Mammary epithelial cell (primary cell): ENCODE measurements around the gene TBC1D16.

ENCODE experiments used
- CTCF ChIP-seq, 2 donors: IDR thresholded peaks in 1 of 2; conservative IDR thresholded peaks in 1 of 2; 2 replicates each; pipeline ENCODE4 v1.5.1; 2011 to 2012; ENCODE audit warnings: inconsistent platforms in 2 of 2, low read length in 2 of 2, mild to moderate bottlenecking in 2 of 2, control low read depth in 1 of 2, low read depth in 1 of 2; ENCODE audit not compliant: insufficient read depth in 1 of 2; ENCODE audit errors: extremely low read depth in 1 of 2
- EZH2 ChIP-seq: IDR thresholded peaks from 2 replicates; pipeline ENCODE4 v1.6.1; 2012; ENCODE audit warnings: low read length, inconsistent platforms, borderline replicate concordance

GRCh38 chr17:79940459-79941087, 95.1 kb downstream of the TBC1D16 start:
- no peak for TF ChIP-seq CTCF (conservative IDR thresholded peaks at IDR 0.05 in 1 of 2, IDR thresholded peaks at IDR 0.05 in 1 of 2; ENCODE audit: extremely low read depth in 1 of 2, insufficient read depth in 1 of 2, low read depth in 1 of 2, low read length in 2 of 2)
- TF ChIP-seq EZH2: no peak
